HepG2 (cell line): ENCODE results near the gene TNFSF13. TPM values are rescaled to one million over a fixed set of nuclear protein-coding genes. Genes with fewer than 3 reads are reported as not detected.

ENCODE experiments used
- ATAD3A ChIP-seq: sonication (generic); formaldehyde crosslinking; IDR thresholded peaks from 2 replicates; pipeline ENCODE4 v1.4.0; 2020; ENCODE audit warnings: missing genetic modification reagents
- ATF1 ChIP-seq: IDR thresholded peaks from 2 replicates; pipeline ENCODE4 v1.6.1; 2016; ENCODE audit warnings: mild to moderate bottlenecking, control low read depth
- BCL3 ChIP-seq: sonication (generic); formaldehyde crosslinking; IDR thresholded peaks from 2 replicates; pipeline ENCODE4 v1.5.1; 2020; ENCODE audit warnings: mild to moderate bottlenecking, missing genetic modification reagents, moderate library complexity
- BRF2 ChIP-seq: sonication (generic); formaldehyde crosslinking; IDR thresholded peaks from 2 replicates; pipeline ENCODE4 v1.8.1; 2022; ENCODE audit warnings: mild to moderate bottlenecking, missing genetic modification reagents
- GZF1 ChIP-seq: sonication (generic); formaldehyde crosslinking; IDR thresholded peaks from 2 replicates; pipeline ENCODE4 v1.5.1; 2020; ENCODE audit warnings: mild to moderate bottlenecking, missing genetic modification reagents
- HDAC6 ChIP-seq: fragments of 200-600 bp; sonication (generic); IDR thresholded peaks from 2 replicates; pipeline ENCODE4 v1.7.0; 2017; ENCODE audit warnings: mild to moderate bottlenecking, antibody characterized with exemption, low read length, low read depth
- JDP2 ChIP-seq: sonication (generic); formaldehyde crosslinking; IDR thresholded peaks from 2 replicates; pipeline ENCODE4 v1.8.1; 2022; ENCODE audit warnings: missing genetic modification reagents, borderline replicate concordance
- KDM4B ChIP-seq: sonication (generic); formaldehyde crosslinking; IDR thresholded peaks from 2 replicates; pipeline ENCODE4 v1.4.0; 2020; ENCODE audit warnings: missing genetic modification reagents
- KDM5B ChIP-seq: sonication (generic); formaldehyde crosslinking; IDR thresholded peaks from 2 replicates; pipeline ENCODE4 v1.4.0; 2020; ENCODE audit warnings: missing genetic modification reagents, mild to moderate bottlenecking, borderline replicate concordance
- MAZ ChIP-seq, 2 experiments: sonication (generic) in 1 of 2; formaldehyde crosslinking in 1 of 2; IDR thresholded peaks; 2 replicates each; pipeline versions ENCODE4 v1.5.0 to v1.6.1; 2012 to 2020; ENCODE audit warnings: low read depth in 2 of 2, mild to moderate bottlenecking in 2 of 2, borderline replicate concordance in 1 of 2, improper control_type of control experiment in 1 of 2, low read length in 1 of 2, missing genetic modification reagents in 1 of 2, moderate library complexity in 1 of 2
- MNT ChIP-seq: fragments of 450-650 bp; IDR thresholded peaks from 2 replicates; pipeline ENCODE4 v1.6.1; 2016
- NR2F1 ChIP-seq, 2 experiments: fragments of 450-650 bp in 1 of 2; formaldehyde crosslinking in 1 of 2; IDR thresholded peaks; 2 replicates each; pipeline versions ENCODE4 v1.5.0 to v1.6.1; 2016 to 2020; ENCODE audit warnings: mild to moderate bottlenecking in 1 of 2, missing compliant biosample characterization in 1 of 2, missing genetic modification reagents in 1 of 2, moderate library complexity in 1 of 2
- PRDM4 ChIP-seq: sonication (generic); formaldehyde crosslinking; IDR thresholded peaks from 2 replicates; pipeline ENCODE4 v1.9.0; 2021; ENCODE audit warnings: missing genetic modification reagents, borderline replicate concordance
- PRPF4 ChIP-seq: fragments of 200-400 bp; formaldehyde crosslinking; IDR thresholded peaks from 2 replicates; pipeline ENCODE4 v1.6.1; 2016; ENCODE audit warnings: low read length, low read depth; ENCODE audit not compliant: poor library complexity, severe bottlenecking
- RAD21 ChIP-seq: fragments of 450-650 bp; formaldehyde crosslinking; IDR thresholded peaks from 2 replicates; pipeline ENCODE4 v1.5.0; 2020; ENCODE audit warnings: mild to moderate bottlenecking
- RFX1 ChIP-seq: fragments of 450-650 bp; IDR thresholded peaks from 2 replicates; pipeline ENCODE4 v1.6.1; 2017
- TBL1XR1 ChIP-seq: fragments of 150-350 bp; IDR thresholded peaks from 2 replicates; pipeline ENCODE4 v1.6.1; 2014; ENCODE audit warnings: borderline replicate concordance, low read length; ENCODE audit not compliant: partially characterized antibody
- ZNF281 ChIP-seq: sonication (generic); formaldehyde crosslinking; IDR thresholded peaks from 2 replicates; pipeline ENCODE4 v1.4.0; 2020; ENCODE audit warnings: missing genetic modification reagents, borderline replicate concordance
- polyA plus RNA-seq, 8 experiments: library from polyadenylated mRNA; depleted of rRNA in 3 of 8; stranded (reverse) in 7 of 8; unstranded in 1 of 8; fragments of >200 nt; fragmentation: Illumina TruSeq in 4 of 8; extraction: Trizol in 4 of 8; gene quantifications; 2 replicates each; pipeline versions ENCODE4 v1.2.1 to v1.2.3, GENCODE V29; 2011 to 2016; ENCODE audit warnings: low read depth in 4 of 8, missing spikeins in 1 of 8, mixed read lengths in 1 of 8; ENCODE audit not compliant: insufficient read depth in 1 of 8
- total RNA-seq, 5 experiments: library from RNA; depleted of rRNA; stranded (reverse); fragments of >200 nt; fragmentation: Illumina TruSeq; extraction: Trizol; gene quantifications; 2 replicates each; pipeline ENCODE4 v1.2.3, GENCODE V29; 2016; ENCODE audit warnings: low read depth in 1 of 5

The TNFSF13 gene
- total and polyA plus RNA-seq, 2 of the 13 experiments (the other 11 are each of a cell fraction or from before 2014, with no cell fraction given): 2.5 to 3.3 TPM

GRCh38 chr17:7557775-7558543, 591 bp upstream of the TNFSF13 start (continued):
- no peak for TF ChIP-seq RAD21 (CRISPR knock-in tag)
- TF ChIP-seq RFX1: no peak
- TF ChIP-seq NR2F1 (CRISPR knock-in tag; IDR thresholded peaks at IDR 0.05): no peak
- no peak for TF ChIP-seq ATAD3A (CRISPR knock-in tag)
- TF ChIP-seq PRPF4: no peak
- TF ChIP-seq MNT: no peak
- TF ChIP-seq HDAC6: no peak
- 0 out of 2 replicates have a peak, but pooled peaks have one; percentile 17 for TF ChIP-seq MAZ (IDR thresholded peaks at IDR 0.05; ENCODE audit: borderline replicate concordance, low read depth, low read length)
- no peak for TF ChIP-seq MAZ (CRISPR knock-in tag; IDR thresholded peaks at IDR 0.05; ENCODE audit: low read depth)
- TF ChIP-seq GZF1 (CRISPR knock-in tag): no peak
- no peak for TF ChIP-seq JDP2 (CRISPR knock-in tag)
- no peak for TF ChIP-seq PRDM4
- TF ChIP-seq ATF1 (CRISPR knock-in tag): 0 out of 2 replicates have a peak, but pooled peaks have one; percentile 12
- TF ChIP-seq KDM4B: no peak
- peak; percentile 63; the same call in 1 of the 2 replicates for TF ChIP-seq ZNF281
- no peak; the same call in 1 of the 2 replicates for TF ChIP-seq BRF2 (CRISPR knock-in tag)
- no peak for TF ChIP-seq TBL1XR1
- peak; percentile 56; the same call in 1 of the 2 replicates for TF ChIP-seq KDM5B (CRISPR knock-in tag)
- TF ChIP-seq BCL3 (CRISPR knock-in tag): peak; percentile 25; the same call in 1 of the 2 replicates
